Neural progenitor cell (in vitro differentiated cells): ENCODE measurements around the gene EPHB6. TPM values are rescaled to one million over a fixed set of nuclear protein-coding genes. Genes with fewer than 3 reads are reported as not detected.

Experiments used
- DNase-seq: peaks from one replicate; pipeline ENCODE4 v3.0.0-alpha.2; 2016; ENCODE audit warnings: low spot score
- H2AFZ ChIP-seq: fragments of 200-600 bp; sonication (generic); replicated peaks from 2 replicates; pipeline ENCODE4 v1.6.1; 2016; ENCODE audit warnings: antibody characterized with exemption
- H3F3A ChIP-seq: fragments of 200-600 bp; sonication (generic); 2 replicates; pipeline ENCODE4 v1.6.1; 2016; ENCODE audit warnings: antibody characterized with exemption, low read depth
- H3K27ac ChIP-seq: fragments of 200-600 bp; sonication (generic); 2 replicates; pipeline ENCODE4 v1.5.1; 2016; ENCODE audit warnings: mild to moderate bottlenecking
- H3K27me3 ChIP-seq: fragments of 200-600 bp; sonication (generic); 2 replicates; pipeline ENCODE4 v1.6.1; 2016; ENCODE audit warnings: mild to moderate bottlenecking, moderate library complexity
- H3K36me3 ChIP-seq: fragments of 200-600 bp; sonication (generic); 2 replicates; pipeline ENCODE4 v1.5.1; 2016
- H3K4me1 ChIP-seq: fragments of 200-600 bp; sonication (generic); 2 replicates; pipeline ENCODE4 v1.6.1; 2016; ENCODE audit warnings: mixed run types
- H3K4me2 ChIP-seq: fragments of 200-600 bp; sonication (generic); 2 replicates; pipeline ENCODE4 v1.6.1; 2016
- H3K4me3 ChIP-seq: fragments of 200-600 bp; sonication (generic); 2 replicates; pipeline ENCODE4 v1.5.1; 2016
- H3K79me2 ChIP-seq: fragments of 200-600 bp; sonication (generic); 2 replicates; pipeline ENCODE4 v1.6.1; 2016; ENCODE audit warnings: low read depth
- H3K9ac ChIP-seq: fragments of 200-600 bp; sonication (generic); 2 replicates; pipeline ENCODE4 v1.6.1; 2016
- H3K9me3 ChIP-seq: fragments of 200-600 bp; sonication (generic); 2 replicates; pipeline ENCODE4 v1.5.1; 2016; ENCODE audit warnings: low read depth
- H4K20me1 ChIP-seq: fragments of 200-600 bp; sonication (generic); 2 replicates; pipeline ENCODE4 v1.6.1; 2016; ENCODE audit warnings: low read depth
- H3K27ac Mint-ChIP-seq: 3 replicates; pipeline ENCODE4 v1.8.0; 2021; ENCODE audit warnings: mixed read lengths
- H3K27me3 Mint-ChIP-seq: 2 replicates; pipeline ENCODE4 v1.8.0; 2022; ENCODE audit warnings: low read depth, mild to moderate bottlenecking, inconsistent platforms, moderate library complexity, mixed read lengths; ENCODE audit not compliant: insufficient read depth
- H3K36me3 Mint-ChIP-seq: 3 replicates; pipeline ENCODE4 v1.8.0; 2021; ENCODE audit warnings: mixed read lengths
- H3K4me1 Mint-ChIP-seq: 3 replicates; pipeline ENCODE4 v1.8.0; 2021; ENCODE audit warnings: mixed read lengths
- H3K4me3 Mint-ChIP-seq: 3 replicates; pipeline ENCODE4 v1.8.0; 2021; ENCODE audit warnings: mild to moderate bottlenecking, moderate library complexity, mixed read lengths
- H3K9me3 Mint-ChIP-seq: 3 replicates; pipeline ENCODE4 v1.8.0; 2020; ENCODE audit warnings: mixed read lengths
- EZH2 ChIP-seq: fragments of 200-600 bp; sonication (generic); IDR thresholded peaks from 2 replicates; pipeline ENCODE4 v1.6.1; 2017; ENCODE audit warnings: antibody characterized with exemption, mild to moderate bottlenecking, moderate library complexity
- EZH2phosphoT487 ChIP-seq: fragments of 200-600 bp; sonication (generic); IDR thresholded peaks from 2 replicates; pipeline ENCODE4 v1.6.1; 2017; ENCODE audit warnings: antibody characterized with exemption
- total RNA-seq: library from RNA; depleted of rRNA; stranded (reverse); fragments of >200 nt; gene quantifications from 2 replicates; pipeline ENCODE4 v1.2.3, GENCODE V29; 2015; ENCODE audit warnings: low replicate concordance
- TF ChIP-seq, protein P1 (sequence below): fragments of 200-600 bp; sonication (generic); IDR thresholded peaks from 2 replicates; pipeline ENCODE4 v1.5.1; 2017; ENCODE audit warnings: antibody characterized with exemption, mild to moderate bottlenecking

The EPHB6 gene
- total RNA-seq, 1 donor from 2014 or later = 4.8 TPM

DNA sequence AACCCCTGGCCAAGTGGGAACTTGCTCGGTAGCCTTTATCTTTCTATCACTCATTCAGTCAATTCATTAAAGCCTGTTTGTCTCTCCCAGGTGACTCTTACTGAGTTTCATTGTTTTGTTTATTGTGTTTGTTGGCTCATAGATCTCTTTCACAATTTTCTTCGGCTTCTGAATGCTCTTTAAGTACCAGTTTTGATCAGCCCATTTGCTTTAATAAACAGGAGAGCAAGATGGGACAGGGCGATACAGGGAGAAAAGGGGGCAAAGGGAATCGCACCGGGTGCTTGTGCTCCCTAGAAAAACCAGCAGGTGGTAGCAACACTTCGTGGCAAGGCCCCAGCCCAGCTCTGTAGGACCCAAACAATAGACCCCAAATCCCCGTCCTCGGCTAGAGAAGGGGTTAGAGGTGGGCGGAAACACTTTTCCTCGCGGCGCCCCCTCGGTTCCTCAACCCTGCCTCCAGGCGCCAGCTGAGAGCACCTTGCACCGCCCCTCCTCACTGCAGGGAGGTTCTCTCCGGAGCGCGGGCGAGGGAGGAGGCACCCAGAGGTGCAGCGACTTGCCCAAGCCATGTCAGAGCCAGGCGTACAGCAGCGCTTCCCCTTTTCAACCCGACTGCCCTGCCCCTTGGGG lies 1.0 kb upstream of the EPHB6 start:
- peak overlapping the region; percentile 85 for H3K4me2 ChIP-seq
- TF ChIP-seq, protein P1, sequence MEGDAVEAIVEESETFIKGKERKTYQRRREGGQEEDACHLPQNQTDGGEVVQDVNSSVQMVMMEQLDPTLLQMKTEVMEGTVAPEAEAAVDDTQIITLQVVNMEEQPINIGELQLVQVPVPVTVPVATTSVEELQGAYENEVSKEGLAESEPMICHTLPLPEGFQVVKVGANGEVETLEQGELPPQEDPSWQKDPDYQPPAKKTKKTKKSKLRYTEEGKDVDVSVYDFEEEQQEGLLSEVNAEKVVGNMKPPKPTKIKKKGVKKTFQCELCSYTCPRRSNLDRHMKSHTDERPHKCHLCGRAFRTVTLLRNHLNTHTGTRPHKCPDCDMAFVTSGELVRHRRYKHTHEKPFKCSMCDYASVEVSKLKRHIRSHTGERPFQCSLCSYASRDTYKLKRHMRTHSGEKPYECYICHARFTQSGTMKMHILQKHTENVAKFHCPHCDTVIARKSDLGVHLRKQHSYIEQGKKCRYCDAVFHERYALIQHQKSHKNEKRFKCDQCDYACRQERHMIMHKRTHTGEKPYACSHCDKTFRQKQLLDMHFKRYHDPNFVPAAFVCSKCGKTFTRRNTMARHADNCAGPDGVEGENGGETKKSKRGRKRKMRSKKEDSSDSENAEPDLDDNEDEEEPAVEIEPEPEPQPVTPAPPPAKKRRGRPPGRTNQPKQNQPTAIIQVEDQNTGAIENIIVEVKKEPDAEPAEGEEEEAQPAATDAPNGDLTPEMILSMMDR = peak; percentile 75
- no peak for TF ChIP-seq EZH2phosphoT487
- Mint-ChIP-seq H3K9me3 (no peaks in the 10 kb centered on the region), H3K27me3 (peaks cover 26% of the 10 kb centered on the region), H3K27ac (peak overlapping the region; percentile 79), H3K36me3 (no peaks in the 10 kb centered on the region), H3K4me1 (peaks cover 3% of the 10 kb centered on the region), H3K4me3 (peak overlapping the region; percentile 96)
- H3K9ac ChIP-seq = no peak overlapping the region
- no peaks in the 10 kb centered on the region for H4K20me1 ChIP-seq
- H3K27me3 ChIP-seq = peaks cover 14% of the 10 kb centered on the region
- peak overlapping the region; percentile 86 for H2AFZ ChIP-seq
- H3K27ac ChIP-seq = no peak overlapping the region
- H3K9me3 ChIP-seq = no peaks in the 10 kb centered on the region
- DNase-seq = peak; percentile 93
- peak overlapping the region; percentile 65 for H3K4me3 ChIP-seq
- H3K4me1 ChIP-seq = peaks cover 4% of the 10 kb centered on the region
- H3F3A ChIP-seq = no peaks in the 10 kb centered on the region
- H3K36me3 ChIP-seq = no peaks in the 10 kb centered on the region
- no peaks in the 10 kb centered on the region for H3K79me2 ChIP-seq

DNA sequence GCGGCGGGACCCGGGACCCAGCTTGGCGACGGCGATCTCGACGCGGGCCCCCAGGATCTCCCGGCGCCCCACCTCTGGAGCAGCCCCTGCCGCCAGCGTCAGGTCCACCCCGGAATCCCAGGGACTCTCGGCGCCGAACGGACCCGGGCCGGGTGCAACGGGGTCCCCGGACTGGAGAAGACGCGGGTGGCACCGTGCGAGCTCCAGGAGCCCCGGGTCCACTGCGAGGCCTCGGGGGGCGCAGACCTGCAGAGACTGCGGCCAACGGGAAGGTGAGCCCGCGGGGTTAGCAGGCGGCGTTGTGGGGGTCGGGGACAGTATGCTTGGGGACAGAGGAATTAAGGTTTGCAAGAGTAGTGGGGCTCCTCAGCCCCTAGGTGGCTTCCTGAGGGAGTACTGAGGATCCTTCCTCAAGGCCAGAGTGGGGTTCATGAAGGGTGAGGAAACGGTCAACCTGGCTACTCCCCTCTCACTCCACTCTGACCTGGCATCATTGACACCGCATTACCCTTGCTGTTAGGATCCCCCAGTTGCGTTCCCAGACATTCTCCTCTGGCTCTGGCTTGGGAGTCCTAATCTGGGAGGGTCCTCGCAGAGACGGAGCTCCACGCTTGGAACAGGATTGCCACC lies 353 bp downstream of the EPHB6 start:
- peak; percentile 48 for DNase-seq
- H3K4me3 ChIP-seq = peak overlapping the region; percentile 65
- no peak for TF ChIP-seq EZH2
- TF ChIP-seq, protein P1 = peak; percentile 34
- no peaks in the 10 kb centered on the region for H3K36me3 ChIP-seq
- Mint-ChIP-seq H3K9me3 (no peaks in the 10 kb centered on the region), H3K36me3 (no peaks in the 10 kb centered on the region), H3K4me3 (peak overlapping the region; percentile 87), H3K4me1 (peaks cover 3% of the 10 kb centered on the region), H3K27me3 (peaks cover 26% of the 10 kb centered on the region), H3K27ac (no peak overlapping the region)
- no peaks in the 10 kb centered on the region for H3K9me3 ChIP-seq
- peak overlapping the region; percentile 85 for H3K4me2 ChIP-seq
- H3K9ac ChIP-seq = no peak overlapping the region
- H3K4me1 ChIP-seq = peaks cover 4% of the 10 kb centered on the region
- no peak overlapping the region for H3K27ac ChIP-seq
- H3F3A ChIP-seq = no peaks in the 10 kb centered on the region
- H2AFZ ChIP-seq = peak overlapping the region; percentile 86
- H3K27me3 ChIP-seq = peaks cover 14% of the 10 kb centered on the region
- no peaks in the 10 kb centered on the region for H4K20me1 ChIP-seq
- no peaks in the 10 kb centered on the region for H3K79me2 ChIP-seq

DNA sequence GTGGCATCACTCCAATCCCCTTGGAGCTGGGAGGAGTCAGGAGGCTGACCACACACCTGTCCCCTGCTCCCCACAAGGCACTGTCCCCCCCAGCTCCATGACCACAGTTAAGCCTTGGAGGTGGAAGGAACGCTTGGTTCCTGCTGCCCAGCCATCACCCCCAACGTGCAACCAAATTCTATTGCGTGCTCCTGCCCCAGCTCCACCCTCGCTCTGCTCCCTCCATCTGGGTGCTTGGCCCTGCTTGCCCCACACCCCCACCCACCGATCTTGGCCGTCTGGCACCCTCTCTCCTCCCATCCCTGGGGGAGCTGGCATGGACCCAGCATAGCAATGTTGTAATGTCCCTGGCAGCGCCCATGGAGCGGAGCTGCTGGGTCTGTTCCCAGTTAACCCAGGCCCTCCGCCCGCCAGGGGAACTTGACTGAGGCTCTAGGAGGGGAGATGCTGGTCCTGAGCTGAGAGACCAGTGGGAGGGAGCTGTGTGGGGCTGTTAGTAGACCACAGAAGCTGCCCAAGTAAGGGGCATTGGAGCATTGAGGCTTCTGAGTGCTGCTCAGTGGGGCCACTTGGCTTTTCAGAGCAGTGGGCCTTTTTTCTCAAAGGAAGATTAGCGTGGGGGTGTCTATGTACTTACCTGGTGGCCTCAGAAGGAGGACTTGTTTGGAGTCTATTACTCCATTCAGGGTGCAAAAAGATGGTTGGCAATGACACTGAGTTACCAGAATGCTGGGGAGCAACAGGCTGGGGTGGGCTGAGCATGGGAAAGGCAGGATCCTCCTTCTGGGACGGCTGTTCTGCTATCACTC lies 1.1 kb downstream of the EPHB6 start:
- no peaks in the 10 kb centered on the region for H3K9me3 Mint-ChIP-seq
- Histone ChIP-seq H3K4me2 (peak overlapping the region; percentile 85), H3K9ac (no peak overlapping the region), H3K36me3 (no peaks in the 10 kb centered on the region), H3K27ac (no peak overlapping the region), H2AFZ (peak overlapping the region; percentile 86), H3K4me3 (peak overlapping the region; percentile 65), H3K27me3 (peaks cover 14% of the 10 kb centered on the region), H3F3A (no peaks in the 10 kb centered on the region), H3K9me3 (no peaks in the 10 kb centered on the region), H3K79me2 (no peaks in the 10 kb centered on the region), H3K4me1 (peaks cover 4% of the 10 kb centered on the region), H4K20me1 (no peaks in the 10 kb centered on the region)
- H3K36me3 Mint-ChIP-seq = no peaks in the 10 kb centered on the region
- H3K4me3 Mint-ChIP-seq = peak overlapping the region; percentile 87
- DNase-seq = no peak
- H3K4me1 Mint-ChIP-seq = peaks cover 3% of the 10 kb centered on the region
- TF ChIP-seq EZH2 (no peak), EZH2phosphoT487 (no peak)
- TF ChIP-seq, protein P1 = no peak
- no peak overlapping the region for H3K27ac Mint-ChIP-seq
- H3K27me3 Mint-ChIP-seq = peaks cover 26% of the 10 kb centered on the region
